GM12878 (cell line): ENCODE measurements around the gene FGGY. TPM values are rescaled to one million over a fixed set of nuclear protein-coding genes. Genes with fewer than 3 reads are reported as not detected.

Experiments used
- ATAC-seq: fragments of 200-7000 bp; cut with Tn5 transposase; 3 replicates; pipeline ENCODE4 v1.9.1; 2020; ENCODE audit warnings: mild to moderate bottlenecking, moderate library complexity
- BruUV-seq: library from RNA; stranded (reverse); fragments of 400-500 nt; replicated peaks from 2 replicates; lab custom pipeline; 2021; lab: Mats Ljungman, UMichigan
- CTCF ChIA-PET: fragments of 300-600 bp; sonication (Branson Sonifier 250); formaldehyde crosslinking; extraction: SDS; loops from one replicate; lab custom pipeline; 2021; ENCODE audit warnings: inconsistent platforms; lab: Yijun Ruan, JAX
- POLR2A ChIA-PET: fragments of 350-600 bp; formaldehyde crosslinking; extraction: SDS; loops from one replicate; lab custom pipeline; 2021; ENCODE audit warnings: inconsistent platforms; lab: Charles Lee
- RAD21 ChIA-PET: fragments of 300-600 bp; sonication (Branson Sonifier 250); formaldehyde crosslinking; loops from one replicate; lab custom pipeline; 2023; ENCODE audit warnings: antibody characterized with exemption; ENCODE audit not compliant: unreplicated experiment; lab: Charles Lee
- SMC1A ChIA-PET: fragments of 300-600 bp; sonication (Branson Sonifier 250); formaldehyde crosslinking; loops from one replicate; lab custom pipeline; 2023; ENCODE audit not compliant: unreplicated experiment, uncharacterized antibody; lab: Charles Lee
- DNase-seq: peaks from one replicate; pipeline ENCODE4 v3.0.0-alpha.2; 2011; ENCODE audit warnings: low read depth, low spot score
- FAIRE-seq: peaks from 3 replicates; lab custom pipeline; 2011; peaks lifted over from hg19 to GRCh38; lab: Jason Lieb, UNC
- H2AFZ ChIP-seq: 2 replicates; pipeline ENCODE4 v1.6.0; 2011; ENCODE audit warnings: low read depth, low read length, control low read depth; ENCODE audit not compliant: control insufficient read depth
- H3K27ac ChIP-seq: 2 replicates; pipeline ENCODE4 v1.5.1; 2011; ENCODE audit warnings: control low read depth; ENCODE audit not compliant: control insufficient read depth, insufficient read depth
- H3K27me3 ChIP-seq, 2 experiments: replicated peaks in 1 of 2; 2 replicates each; pipeline versions ENCODE4 v1.6.0 to v1.6.1; 2011; ENCODE audit warnings: low read length in 1 of 2; ENCODE audit not compliant: control insufficient read depth in 2 of 2, insufficient read depth in 2 of 2
- H3K36me3 ChIP-seq, 2 experiments: 2 replicates each; pipeline ENCODE4 v1.5.1; 2011; ENCODE audit warnings: low read length in 1 of 2; ENCODE audit not compliant: control insufficient read depth in 2 of 2, insufficient read depth in 2 of 2
- H3K4me1 ChIP-seq: 2 replicates; pipeline ENCODE4 v1.6.1; 2011; ENCODE audit warnings: mild to moderate bottlenecking, low read length, moderate library complexity, mixed read lengths; ENCODE audit not compliant: control insufficient read depth, insufficient read depth
- H3K4me2 ChIP-seq: 2 replicates; pipeline ENCODE4 v1.6.0; 2011; ENCODE audit warnings: control low read depth; ENCODE audit not compliant: control insufficient read depth, insufficient read depth
- H3K4me3 ChIP-seq: fragments of 200-600 bp; sonication (generic); 2 replicates; pipeline ENCODE4 v1.5.1; 2016
- H3K79me2 ChIP-seq: 2 replicates; pipeline ENCODE4 v1.6.0; 2011; ENCODE audit warnings: low read length; ENCODE audit not compliant: control insufficient read depth, insufficient read depth
- H3K9ac ChIP-seq: 2 replicates; pipeline ENCODE4 v1.8.0; 2011; ENCODE audit warnings: low read length, control low read depth, mixed read lengths; ENCODE audit not compliant: control insufficient read depth, insufficient read depth
- H3K9me3 ChIP-seq: replicated peaks from 3 replicates; pipeline ENCODE4 v1.5.1; 2011; ENCODE audit warnings: mild to moderate bottlenecking, low read length; ENCODE audit not compliant: control insufficient read depth, insufficient read depth
- H4K20me1 ChIP-seq: 2 replicates; pipeline ENCODE4 v1.6.0; 2011; ENCODE audit not compliant: control insufficient read depth, insufficient read depth
- BHLHE40 ChIP-seq, 2 experiments: fragments of 450-650 bp in 1 of 2; IDR thresholded peaks; 2 replicates each; pipeline ENCODE4 v1.6.1; 2011 to 2017; ENCODE audit warnings: low read depth in 2 of 2, borderline replicate concordance in 1 of 2, improper control_type of control experiment in 1 of 2, low read length in 1 of 2, mild to moderate bottlenecking in 1 of 2
- BMI1 ChIP-seq: fragments of 450-650 bp; IDR thresholded peaks from 2 replicates; pipeline ENCODE4 v1.6.1; 2016; ENCODE audit warnings: mild to moderate bottlenecking, moderate library complexity, borderline replicate concordance
- CREM ChIP-seq: IDR thresholded peaks from 2 replicates; pipeline ENCODE4 v1.6.1; 2014; ENCODE audit warnings: antibody characterized with exemption, low read depth
- GABPA ChIP-seq: IDR thresholded peaks from 2 replicates; pipeline ENCODE4 v1.6.1; 2014; ENCODE audit warnings: antibody characterized with exemption, low read depth, mild to moderate bottlenecking, inconsistent platforms
- HCFC1 ChIP-seq: fragments of 150-350 bp; IDR thresholded peaks from 2 replicates; pipeline ENCODE4 v1.6.1; 2014; ENCODE audit warnings: low read length
- IRF4 ChIP-seq: IDR thresholded peaks from 2 replicates; pipeline ENCODE4 v1.6.1; 2011; ENCODE audit warnings: low read depth, low read length
- JUNB ChIP-seq: IDR thresholded peaks from 2 replicates; pipeline ENCODE4 v1.6.1; 2016; ENCODE audit warnings: antibody characterized with exemption, mild to moderate bottlenecking
- MXI1 ChIP-seq: fragments of 150-350 bp; IDR thresholded peaks from 2 replicates; pipeline ENCODE4 v1.6.1; 2011; ENCODE audit warnings: low read depth, mild to moderate bottlenecking, inconsistent platforms, low read length, improper control_type of control experiment
- RELA ChIP-seq: fragments of 450-650 bp; IDR thresholded peaks from 2 replicates; pipeline ENCODE4 v1.8.0; 2014; ENCODE audit warnings: borderline replicate concordance; ENCODE audit not compliant: partially characterized antibody
- SMAD5 ChIP-seq: IDR thresholded peaks from 2 replicates; pipeline ENCODE4 v1.6.1; 2016; ENCODE audit warnings: antibody characterized with exemption, low read depth
- SREBF2 ChIP-seq: IDR thresholded peaks from 2 replicates; pipeline ENCODE4 v1.6.1; 2012; ENCODE audit warnings: mild to moderate bottlenecking, low read length
- TAF1 ChIP-seq: IDR thresholded peaks from 2 replicates; pipeline ENCODE4 v1.6.1; 2011; ENCODE audit warnings: mild to moderate bottlenecking, low read depth, low read length, borderline replicate concordance
- ZNF24 ChIP-seq: fragments of 450-650 bp; IDR thresholded peaks from 2 replicates; pipeline ENCODE4 v1.6.1; 2017; ENCODE audit warnings: antibody characterized with exemption, mild to moderate bottlenecking
- ZNF274 ChIP-seq: IDR thresholded peaks from one replicate; pipeline ENCODE4 v1.8.0; 2011; ENCODE audit not compliant: insufficient read length, insufficient read depth
- ZSCAN29 ChIP-seq: fragments of 450-650 bp; IDR thresholded peaks from 2 replicates; pipeline ENCODE4 v1.6.1; 2017; ENCODE audit warnings: mild to moderate bottlenecking, moderate library complexity
- WGBS: methylation state at CpG from one replicate; pipeline ENCODE4 v1.1.6; 2016; ENCODE audit warnings: low lambda C conversion rate; ENCODE audit not compliant: insufficient replicate concordance, insufficient coverage; ENCODE audit errors: missing lambda C conversion rate; 5-methylcytosine and 5-hydroxymethylcytosine counted together
- in situ Hi-C: fragments of 300-500 bp; cut with MboI; formaldehyde crosslinking; loops from 9 replicates; pipeline ENCODE4 v1.14.3; 2018; ENCODE audit warnings: mixed read lengths
- intact Hi-C: fragments of 100-400 bp; cut with micrococcal nuclease; formaldehyde crosslinking; loops from one replicate; pipeline ENCODE4 v1.14.2; 2022; ENCODE audit not compliant: unreplicated experiment
- polyA plus RNA-seq, 11 experiments: library from polyadenylated mRNA; depleted of rRNA in 4 of 11; unstranded in 6 of 11; stranded (reverse) in 5 of 11; fragments of >200 nt; fragmentation: Nextera tagmentation in 4 of 11; fragmentation: Illumina TruSeq in 1 of 11; extraction: Ambion mirVana in 4 of 11; extraction: Trizol in 1 of 11; gene quantifications; 1 replicate in 1 of 11; 2 replicates in 10 of 11; pipeline versions ENCODE4 v1.2.1 to v1.2.3, GENCODE V29; 2011 to 2016; ENCODE audit warnings: inconsistent platforms in 2 of 11, missing spikeins in 2 of 11, low read depth in 1 of 11
- total RNA-seq, 4 experiments: library from RNA; depleted of rRNA in 3 of 4; stranded (reverse); fragments of >200 nt in 3 of 4; fragmentation: Illumina TruSeq in 1 of 4; extraction: Trizol in 1 of 4; gene quantifications; 2 replicates each; pipeline versions ENCODE4 v1.2.1 to v1.2.3, GENCODE V29; 2013 to 2021
- TF ChIP-seq, protein P1 (sequence below): fragments of 450-650 bp; IDR thresholded peaks from 2 replicates; pipeline ENCODE4 v1.6.1; 2016; ENCODE audit warnings: mild to moderate bottlenecking, moderate library complexity, borderline replicate concordance

FGGY gene
- total and polyA plus RNA-seq, 10 of the 15 experiments (the other 5 are each of a cell fraction or from before 2014, with no cell fraction given), result 6.2 to 11.9 (median 7.5) TPM

DNA sequence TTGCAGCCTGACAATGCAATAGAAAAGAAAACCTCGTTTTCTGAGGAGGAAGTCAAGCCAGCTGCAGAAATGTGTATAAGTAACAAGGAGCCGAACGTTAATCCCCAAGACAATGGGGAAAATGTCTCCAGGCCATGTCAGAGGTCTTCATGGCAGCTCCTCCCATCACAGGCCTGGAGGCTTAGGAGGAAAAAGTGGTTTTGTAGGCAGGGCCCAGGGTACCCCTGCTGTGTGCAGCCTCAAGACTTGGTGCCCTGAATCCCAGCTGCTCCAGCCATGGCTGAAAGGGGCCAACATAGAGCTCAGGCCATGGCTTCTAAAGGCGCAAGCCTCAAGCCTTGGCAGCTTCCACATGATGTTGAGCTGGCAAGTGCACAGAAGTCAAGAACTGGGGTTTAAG is 439.9 kb downstream of the FGGY start:
- H3K4me2 ChIP-seq, result no peak overlapping the region
- no peaks in the 10 kb centered on the region for H3K36me3 ChIP-seq
- POLR2A ChIA-PET, result no interaction called here
- no TSS peak for BruUV-seq
- in situ Hi-C loops (no loop called here), intact Hi-C loops (no loop called here)
- TF ChIP-seq BMI1 (no peak), GABPA (no peak), ZNF274 (no peak), SREBF2 (no peak), RELA (no peak), SMAD5 (no peak), IRF4 (no peak), BHLHE40 (IDR thresholded peaks at IDR 0.05; ENCODE audit: borderline replicate concordance in 1 of 2, low read depth in 2 of 2, low read length in 1 of 2) (no peak), TAF1 (no peak), HCFC1 (no peak), ZNF24 (no peak), ZSCAN29 (no peak), JUNB (no peak), MXI1 (no peak), CREM (no peak)
- TF ChIP-seq, protein P1, sequence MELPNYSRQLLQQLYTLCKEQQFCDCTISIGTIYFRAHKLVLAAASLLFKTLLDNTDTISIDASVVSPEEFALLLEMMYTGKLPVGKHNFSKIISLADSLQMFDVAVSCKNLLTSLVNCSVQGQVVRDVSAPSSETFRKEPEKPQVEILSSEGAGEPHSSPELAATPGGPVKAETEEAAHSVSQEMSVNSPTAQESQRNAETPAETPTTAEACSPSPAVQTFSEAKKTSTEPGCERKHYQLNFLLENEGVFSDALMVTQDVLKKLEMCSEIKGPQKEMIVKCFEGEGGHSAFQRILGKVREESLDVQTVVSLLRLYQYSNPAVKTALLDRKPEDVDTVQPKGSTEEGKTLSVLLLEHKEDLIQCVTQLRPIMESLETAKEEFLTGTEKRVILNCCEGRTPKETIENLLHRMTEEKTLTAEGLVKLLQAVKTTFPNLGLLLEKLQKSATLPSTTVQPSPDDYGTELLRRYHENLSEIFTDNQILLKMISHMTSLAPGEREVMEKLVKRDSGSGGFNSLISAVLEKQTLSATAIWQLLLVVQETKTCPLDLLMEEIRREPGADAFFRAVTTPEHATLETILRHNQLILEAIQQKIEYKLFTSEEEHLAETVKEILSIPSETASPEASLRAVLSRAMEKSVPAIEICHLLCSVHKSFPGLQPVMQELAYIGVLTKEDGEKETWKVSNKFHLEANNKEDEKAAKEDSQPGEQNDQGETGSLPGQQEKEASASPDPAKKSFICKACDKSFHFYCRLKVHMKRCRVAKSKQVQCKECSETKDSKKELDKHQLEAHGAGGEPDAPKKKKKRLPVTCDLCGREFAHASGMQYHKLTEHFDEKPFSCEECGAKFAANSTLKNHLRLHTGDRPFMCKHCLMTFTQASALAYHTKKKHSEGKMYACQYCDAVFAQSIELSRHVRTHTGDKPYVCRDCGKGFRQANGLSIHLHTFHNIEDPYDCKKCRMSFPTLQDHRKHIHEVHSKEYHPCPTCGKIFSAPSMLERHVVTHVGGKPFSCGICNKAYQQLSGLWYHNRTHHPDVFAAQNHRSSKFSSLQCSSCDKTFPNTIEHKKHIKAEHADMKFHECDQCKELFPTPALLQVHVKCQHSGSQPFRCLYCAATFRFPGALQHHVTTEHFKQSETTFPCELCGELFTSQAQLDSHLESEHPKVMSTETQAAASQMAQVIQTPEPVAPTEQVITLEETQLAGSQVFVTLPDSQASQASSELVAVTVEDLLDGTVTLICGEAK, result no peak
- H3K79me2 ChIP-seq, result no peaks in the 10 kb centered on the region
- RAD21 ChIA-PET, result no interaction called here
- DNase-seq, result no peak
- 73% methylated on average over 4 of the region's 4 CpGs for WGBS
- no peak overlapping the region for H3K9ac ChIP-seq
- FAIRE-seq, result no peak
- CTCF ChIA-PET, result no interaction called here
- H3K9me3 ChIP-seq, result no peaks in the 10 kb centered on the region; the same call in 1 of the 3 replicates
- no peak overlapping the region for H3K4me3 ChIP-seq
- H4K20me1 ChIP-seq, result no peaks in the 10 kb centered on the region
- no peak overlapping the region for H2AFZ ChIP-seq
- ATAC-seq, result no peak
- H3K27me3 ChIP-seq, result no peaks in the 10 kb centered on the region
- SMC1A ChIA-PET, result no interaction called here
- H3K27ac ChIP-seq, result no peak overlapping the region
- no peaks in the 10 kb centered on the region for H3K4me1 ChIP-seq
